NCI-H187 (cell line): ENCODE results near the gene NCEH1.
"Not testable (repeated sequence)": the region's sequence is repeated elsewhere in the genome, so short reads cannot be mapped to it uniquely, and the experiment has no call there.

Experiments
- DNase-seq, 2 experiments: peaks; one replicate each; lab custom pipeline; 2025; lab: John Stamatoyannopoulos, UW

NCEH1 gene

DNA sequence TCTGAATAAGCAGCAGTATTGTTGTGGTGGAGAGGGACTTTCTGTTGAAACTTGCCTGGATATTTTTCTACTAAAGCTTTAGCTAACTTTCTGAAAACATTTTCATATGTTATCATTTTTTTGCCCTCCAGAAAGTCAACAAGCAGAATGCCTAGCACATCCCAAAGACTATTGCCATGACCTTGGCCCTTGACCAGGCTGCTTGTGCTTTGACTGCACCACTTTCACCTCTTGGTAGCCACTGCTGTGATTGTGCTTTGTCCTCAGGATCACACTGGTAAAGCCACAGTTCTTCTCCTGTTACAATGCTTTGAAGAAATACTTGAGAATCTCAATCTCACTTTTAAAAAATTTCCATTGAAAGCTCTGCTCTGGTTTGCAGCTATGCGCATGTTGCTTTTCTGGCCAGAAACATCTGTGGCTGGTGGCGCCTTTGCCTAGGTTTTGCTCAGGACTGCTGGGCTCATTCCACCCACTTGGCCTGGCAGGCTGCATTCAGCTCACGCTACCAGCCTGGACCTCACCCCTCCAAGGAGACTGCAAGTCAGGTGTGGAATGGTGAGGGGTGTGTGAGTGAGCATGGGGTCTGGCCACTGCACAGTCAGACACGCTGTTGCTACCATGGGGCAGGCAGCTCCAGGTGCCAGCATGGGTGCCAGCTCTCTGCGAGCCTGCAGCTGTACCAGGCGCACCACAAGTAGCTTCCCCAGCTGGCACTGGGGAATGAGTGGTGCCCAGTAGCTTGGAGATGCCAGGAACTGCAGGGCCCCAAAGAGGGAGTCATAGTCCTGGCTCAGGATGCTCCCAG lies 97.8 kb downstream of the NCEH1 start:
- DNase-seq: no peak

DNA sequence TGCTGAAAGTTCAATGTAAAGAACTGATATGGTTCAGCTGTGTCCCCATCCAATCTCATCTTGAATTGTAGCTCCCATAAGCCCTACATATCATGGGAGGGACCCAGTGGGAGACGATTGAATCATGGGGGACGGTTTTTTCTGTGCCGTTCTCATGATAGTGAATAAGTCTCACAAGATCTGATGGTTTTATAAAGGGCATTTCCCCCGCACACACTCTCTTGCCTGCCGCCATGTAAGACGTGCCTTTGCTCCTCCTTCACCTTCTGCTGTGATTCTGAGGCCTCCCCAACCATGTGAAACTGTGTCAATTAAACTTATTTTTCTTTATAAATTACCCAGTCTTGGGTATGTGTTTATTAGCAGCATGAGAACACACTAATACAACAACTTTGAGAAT lies 101.1 kb downstream of the NCEH1 start:
- DNase-seq: no peak

DNA sequence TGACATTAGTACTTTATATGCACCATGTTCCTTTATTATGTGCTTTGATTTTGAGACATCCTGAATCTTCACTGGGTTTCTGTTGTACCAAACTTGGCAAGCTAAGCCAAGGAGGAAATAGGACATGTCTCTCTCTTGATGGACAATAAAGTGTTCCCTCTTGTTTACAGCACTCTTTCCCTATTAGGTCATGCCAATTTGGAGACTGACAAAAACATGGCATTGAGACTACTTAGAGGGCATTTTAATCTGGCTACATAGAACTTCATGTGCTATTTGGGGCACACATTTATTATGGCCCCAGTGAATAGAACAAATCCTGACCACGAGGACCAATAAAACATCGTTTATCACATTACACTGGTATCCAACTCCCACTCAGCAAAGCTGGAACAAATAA lies 102.3 kb downstream of the NCEH1 start:
- DNase-seq: no peak

DNA sequence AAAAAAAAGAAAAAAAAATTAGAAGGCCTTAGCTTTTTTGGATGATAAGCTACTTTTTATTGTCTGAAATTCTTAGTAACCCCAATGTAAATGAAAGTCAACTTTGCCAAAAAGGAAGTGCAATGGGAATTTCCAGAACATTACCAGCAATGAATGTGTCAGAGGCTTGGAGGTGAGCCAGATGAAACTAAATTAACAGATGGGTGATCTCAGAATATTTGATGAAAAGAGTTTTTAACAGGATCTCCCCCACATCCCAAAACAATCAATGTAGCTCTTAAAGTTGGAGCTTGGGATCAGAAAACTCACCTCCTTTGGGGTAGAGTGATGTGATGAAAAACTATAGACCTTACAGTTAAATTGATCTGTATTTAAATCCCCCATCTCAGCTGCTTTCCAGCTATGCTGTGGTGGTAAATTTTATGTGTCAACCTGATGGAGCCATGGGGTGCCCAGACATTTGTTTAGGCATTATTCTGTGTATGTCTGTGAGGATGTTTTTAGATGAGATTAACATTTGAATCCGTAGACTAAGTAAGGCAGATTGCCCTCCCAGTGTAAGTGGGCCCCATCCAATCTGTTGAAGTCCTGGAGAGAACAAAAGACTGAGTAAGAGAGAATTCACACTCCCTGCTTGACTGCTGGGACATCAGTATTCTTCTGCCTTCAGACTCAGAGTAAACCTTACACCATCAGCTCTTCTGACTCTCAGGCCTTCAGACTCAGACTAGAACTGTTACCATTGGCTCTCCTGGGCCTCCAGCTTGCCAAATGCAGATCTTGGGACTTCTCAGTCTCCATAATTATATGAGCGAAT lies 103.4 kb downstream of the NCEH1 start:
- DNase-seq: no peak

DNA sequence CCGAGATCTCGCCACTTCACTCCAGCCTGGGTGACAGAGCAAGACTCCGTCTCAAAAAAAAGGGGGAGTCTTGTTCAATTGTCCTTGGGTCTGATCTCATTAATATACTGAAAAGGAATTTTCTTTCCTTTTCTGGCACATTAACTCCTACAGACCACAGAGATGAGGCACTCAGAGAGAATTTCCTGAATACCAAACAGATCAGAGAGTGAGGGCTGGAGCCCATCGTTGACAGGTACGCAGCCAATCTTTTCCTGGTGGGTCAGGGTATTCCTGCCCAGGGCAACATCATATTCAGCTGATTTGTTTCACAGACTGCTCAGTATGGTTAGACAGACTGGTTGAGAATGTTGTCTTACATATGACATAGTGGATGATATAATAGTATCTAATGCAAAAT lies 104.8 kb downstream of the NCEH1 start:
- DNase-seq: no peak

DNA sequence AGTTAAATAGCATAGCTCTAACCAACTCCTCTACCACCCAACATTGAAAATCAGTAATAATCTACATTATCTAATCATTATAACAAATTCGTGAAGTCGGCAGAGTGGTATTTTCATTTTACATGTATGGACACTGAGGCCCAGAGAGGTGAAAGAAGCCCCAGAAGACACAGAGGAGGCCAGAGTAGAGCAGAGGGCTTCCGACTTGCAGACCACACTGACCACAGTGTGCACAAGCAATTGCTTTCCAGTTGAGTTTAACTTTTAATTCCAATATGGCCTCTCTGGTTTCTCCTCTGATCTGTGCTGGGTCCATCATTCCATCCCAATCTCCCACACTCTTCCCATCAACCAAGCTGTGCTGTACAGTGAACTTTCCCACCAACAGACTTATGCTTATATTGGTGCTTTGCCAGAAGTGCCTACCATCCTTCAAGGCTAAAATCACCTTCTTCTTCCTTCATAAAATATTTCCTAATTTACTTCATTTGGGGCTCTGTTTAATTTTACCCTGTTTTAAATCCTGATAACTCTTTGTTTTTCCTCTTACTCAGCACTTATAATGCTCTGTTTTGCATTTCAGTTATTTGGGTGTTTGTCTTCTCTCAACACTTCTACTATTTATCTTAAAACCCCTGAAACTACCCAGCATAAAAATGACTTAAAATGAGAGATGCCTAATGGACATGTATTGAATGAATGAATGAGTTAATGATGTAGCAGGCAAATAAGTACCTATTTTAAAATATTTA lies 105.8 kb downstream of the NCEH1 start:
- DNase-seq: no peak

DNA sequence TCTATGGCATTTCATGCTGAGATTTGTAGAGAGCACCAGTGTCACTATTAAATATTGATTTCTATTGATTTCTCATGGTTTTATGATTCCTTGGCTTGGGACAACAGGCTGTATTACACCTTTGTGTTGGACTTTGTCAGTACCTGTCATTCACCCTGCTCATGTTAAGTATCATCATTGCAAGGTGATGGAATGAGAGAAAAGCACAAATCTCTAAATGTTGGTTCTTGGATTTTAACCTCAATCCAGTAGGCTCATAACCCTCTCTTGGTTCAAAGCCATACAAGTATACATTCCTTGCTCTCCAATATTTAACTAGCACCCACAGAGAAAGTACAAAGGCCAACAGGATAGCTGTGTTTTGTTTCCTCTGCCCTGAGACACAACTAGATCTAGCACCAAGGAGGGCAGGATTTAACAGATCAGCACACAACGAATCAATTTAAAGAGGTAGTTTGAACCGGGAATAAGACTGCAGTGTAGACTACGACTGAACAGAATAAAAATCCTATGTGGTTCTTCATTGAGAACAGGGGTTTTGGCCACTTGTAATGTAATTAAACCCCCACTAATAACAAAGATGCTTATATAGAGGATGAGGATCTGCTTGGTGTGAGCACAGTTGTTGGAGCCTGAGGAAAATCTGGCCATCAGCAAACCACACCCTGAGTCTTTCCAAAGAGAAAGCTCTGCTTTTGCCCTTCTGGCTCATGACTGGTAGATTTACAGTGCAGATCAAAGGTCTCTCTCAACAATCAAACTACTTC lies 109.6 kb downstream of the NCEH1 start:
- DNase-seq: no peak

DNA sequence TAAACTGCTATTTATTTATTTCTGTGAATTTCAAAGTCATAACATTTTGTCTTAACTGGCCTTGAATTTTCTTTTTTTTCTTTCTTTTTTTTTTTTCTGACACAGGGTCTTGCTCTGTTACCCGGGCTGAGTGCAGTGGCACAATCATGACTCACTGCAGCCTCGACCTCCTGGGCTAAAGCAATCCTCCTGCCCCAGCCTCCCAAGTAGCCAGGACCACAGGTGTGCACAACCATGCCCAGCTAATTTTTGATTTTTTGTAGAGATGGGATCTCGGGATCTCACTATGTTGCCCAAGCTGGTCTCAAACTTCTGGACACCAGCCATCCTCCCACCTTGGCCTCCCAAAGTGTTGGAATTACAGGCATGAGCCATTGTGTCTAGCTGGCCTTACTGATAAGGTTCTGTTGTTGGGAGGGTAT lies 110.2 kb downstream of the NCEH1 start:
- DNase-seq: no peak

DNA sequence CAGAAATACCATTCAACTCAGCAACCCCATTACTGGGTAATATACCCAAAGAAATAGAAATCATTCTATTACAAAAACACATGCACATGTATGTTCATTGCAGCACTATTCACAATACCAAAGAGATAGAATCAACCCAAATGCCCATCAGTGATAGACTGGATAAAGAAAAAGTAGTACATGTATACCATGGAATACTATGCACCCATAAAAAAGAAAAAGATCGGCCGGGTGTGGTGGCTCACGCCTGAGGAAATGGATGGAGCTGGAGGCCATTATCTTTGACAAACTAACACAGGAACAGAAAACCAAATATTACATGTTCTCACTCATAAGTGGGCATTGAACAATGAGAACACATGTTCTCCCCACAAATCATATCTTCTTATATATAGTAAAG lies 112.0 kb downstream of the NCEH1 start:
- DNase-seq: no peak

DNA sequence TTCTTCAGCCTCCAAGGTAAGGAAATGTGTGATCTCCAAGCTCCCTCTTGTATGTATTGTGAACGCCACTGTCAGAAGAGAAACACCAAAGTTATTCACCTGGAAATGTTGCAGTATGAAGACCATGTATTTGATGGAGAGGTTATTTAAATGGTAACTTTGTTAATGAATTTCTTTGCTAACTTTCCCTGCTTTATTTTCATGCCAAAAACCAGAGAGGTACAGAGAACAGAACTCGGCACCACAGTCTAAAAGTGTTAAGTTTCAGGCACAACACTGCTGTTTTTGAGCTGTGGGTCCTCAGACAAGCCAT lies 114.5 kb downstream of the NCEH1 start:
- no peak for DNase-seq

DNA sequence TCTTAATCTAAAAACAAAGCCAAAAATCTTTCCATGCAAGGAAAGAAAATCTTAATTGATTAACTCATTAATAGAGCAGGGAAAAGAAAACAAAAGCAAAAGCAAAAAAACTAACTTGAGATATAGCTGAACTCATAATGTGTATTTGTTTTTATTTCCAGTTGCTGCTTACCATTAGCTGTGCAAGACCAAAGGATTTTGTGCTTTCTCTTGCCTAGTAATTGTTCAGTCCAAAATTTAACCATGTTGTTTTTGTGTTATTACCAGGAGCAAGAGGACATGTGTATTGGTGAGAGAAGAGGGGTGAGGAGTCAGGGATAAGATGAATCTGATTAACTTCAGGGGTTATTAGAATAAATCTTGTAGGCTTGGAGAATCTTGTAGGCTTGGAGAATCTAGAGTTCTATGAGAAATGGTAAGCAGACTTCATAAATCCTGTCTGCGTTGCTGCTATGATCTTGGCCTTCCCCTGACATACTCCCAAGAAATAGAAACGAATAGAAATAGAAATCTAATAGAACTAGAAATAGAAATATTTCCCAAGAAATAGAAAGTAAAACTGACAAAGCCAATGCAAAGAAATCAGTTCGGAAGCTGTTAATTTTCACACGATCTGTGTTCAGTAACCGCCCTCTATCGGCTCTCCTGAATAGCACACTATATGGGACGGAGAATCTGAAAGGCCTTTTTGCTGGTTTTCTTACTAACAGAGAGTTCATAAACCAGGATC lies 115.0 kb downstream of the NCEH1 start:
- no peak for DNase-seq

DNA sequence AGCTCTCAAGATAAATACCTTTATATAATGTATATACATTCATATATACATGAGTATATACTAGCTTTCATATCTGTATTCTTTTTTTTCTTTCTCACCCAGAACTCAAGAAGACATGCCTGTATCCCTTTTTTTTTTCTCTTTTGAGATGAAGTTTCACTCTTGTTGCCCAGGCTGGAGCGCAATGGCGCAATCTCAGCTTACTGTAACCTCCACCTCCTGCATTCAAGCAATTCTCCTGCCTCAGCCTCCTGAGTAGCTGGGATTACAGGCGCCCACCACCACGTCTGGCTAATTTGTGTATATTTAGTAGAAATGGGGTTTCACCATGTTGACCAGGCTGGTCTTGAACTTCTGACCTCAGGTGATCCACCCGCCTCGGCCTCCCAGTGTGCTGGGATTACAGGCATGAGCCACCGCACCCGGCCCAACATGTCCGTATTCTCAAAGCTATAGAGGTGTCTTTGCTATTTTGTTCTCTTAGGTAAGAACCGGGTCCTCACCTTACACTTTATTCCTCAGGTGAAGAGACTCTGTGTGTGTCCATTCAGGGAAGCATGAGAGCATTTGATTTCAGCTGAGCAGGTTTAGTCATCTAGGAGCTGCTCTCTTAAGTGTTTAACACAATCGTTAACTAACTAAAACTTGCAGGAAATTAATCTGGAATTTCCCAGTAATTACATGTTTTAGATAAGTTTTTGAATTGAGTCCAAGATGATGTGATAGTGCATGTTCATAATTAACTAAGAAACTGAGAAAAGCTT lies 115.8 kb downstream of the NCEH1 start:
- DNase-seq: not testable (repeated sequence)

DNA sequence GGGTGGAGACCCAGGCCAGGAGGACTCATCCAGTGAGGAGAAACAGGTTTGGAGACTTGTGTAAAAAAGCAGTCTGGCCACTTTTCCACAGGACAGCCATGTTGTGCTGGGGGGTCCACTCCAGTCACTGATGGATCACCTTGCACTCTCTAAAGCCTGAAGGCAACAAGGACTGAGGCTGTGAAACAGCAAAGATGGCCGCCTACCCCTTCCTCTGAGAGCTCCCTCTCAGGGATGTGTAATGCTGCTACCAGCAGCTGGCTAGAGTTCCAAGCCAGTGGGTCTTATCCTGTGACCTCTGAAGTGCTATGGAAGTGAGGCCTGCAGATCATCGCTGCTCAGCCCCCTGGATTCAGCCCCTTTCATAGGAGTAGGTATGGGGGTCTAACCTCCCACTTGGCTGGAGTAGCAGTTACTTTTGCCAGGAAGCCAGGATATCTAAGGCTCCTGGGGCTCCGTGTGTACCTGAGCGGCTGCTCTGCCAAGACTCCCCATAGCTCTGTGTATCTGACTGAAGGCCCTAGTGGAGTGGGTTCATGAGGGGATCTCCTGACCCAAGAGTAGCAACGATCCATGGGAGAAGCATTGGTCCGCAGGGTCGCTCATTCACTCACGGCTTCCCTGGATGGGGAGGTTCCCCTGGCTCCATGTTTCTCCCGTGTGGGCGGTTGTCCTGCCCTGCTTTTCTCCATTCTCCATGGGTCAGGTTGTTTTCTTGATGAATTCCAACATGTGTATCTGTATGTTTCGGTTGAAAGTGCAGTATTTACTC lies 117.8 kb downstream of the NCEH1 start:
- no peak for DNase-seq

DNA sequence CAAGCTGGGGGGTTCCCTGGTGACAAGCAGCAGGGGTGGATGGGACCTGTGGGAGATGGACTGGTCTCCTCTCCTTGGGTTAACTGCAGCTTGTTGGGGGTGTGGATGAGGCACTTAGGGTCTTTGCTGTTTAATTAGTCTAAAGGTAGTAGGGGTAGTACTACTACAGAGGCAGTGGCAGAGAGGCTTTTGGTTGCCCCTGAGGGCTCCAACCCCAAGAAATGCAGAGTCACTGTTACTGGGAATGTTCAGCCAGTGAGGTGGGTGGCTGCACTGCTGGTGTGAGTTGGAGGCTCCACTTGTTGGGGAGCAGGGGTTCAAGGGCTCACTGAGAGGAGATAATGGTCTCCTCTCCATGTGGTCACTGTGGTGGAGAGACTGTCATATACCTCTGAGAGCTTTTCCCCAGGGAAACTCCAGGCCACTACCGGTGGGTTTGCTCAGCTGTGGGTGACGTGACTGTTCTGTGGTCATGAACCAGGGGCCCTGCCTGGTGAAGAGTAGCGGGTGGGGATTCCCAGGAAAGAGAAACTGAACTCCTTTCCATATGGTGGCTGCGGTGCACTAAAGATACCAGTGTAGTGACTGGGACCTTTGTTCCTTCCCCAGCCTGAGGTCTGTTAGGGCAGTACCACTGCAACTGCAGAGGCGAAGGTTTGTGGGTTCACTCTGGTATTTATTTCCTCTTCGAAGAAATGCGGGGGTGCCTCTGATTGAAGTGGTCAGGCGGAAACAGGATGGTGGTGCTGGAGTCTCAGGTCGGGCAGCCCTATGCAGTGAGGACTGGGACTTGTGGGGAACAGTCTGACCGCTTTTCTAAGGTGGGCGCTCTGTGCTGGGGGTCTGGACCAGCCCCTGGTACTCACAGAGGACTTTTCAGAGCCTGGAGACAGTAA lies 118.7 kb downstream of the NCEH1 start:
- no peak for DNase-seq

DNA sequence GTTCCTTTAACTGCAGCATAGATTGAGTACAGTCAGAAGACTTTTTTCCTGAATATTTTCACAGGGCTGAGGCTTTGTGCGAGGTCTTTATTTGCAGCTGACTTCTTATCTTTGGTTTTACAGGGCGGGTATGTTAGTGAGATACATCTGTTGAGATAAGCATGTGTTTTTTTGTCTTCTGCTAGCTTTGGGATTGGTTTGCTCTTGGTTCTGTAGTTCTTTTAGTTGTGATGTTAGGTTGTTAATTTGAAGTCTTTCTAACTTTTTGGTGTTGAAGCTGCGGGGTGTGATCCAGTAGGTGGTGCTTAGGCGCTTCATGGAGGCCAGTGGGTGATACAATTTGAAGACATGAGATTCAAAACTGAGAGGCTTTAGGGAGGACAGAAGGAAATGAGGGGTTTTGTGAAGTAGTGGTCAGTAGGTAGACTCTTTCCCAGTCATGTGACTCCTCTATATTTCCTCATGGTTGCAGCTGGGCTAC lies 119.7 kb downstream of the NCEH1 start:
- no peak for DNase-seq

DNA sequence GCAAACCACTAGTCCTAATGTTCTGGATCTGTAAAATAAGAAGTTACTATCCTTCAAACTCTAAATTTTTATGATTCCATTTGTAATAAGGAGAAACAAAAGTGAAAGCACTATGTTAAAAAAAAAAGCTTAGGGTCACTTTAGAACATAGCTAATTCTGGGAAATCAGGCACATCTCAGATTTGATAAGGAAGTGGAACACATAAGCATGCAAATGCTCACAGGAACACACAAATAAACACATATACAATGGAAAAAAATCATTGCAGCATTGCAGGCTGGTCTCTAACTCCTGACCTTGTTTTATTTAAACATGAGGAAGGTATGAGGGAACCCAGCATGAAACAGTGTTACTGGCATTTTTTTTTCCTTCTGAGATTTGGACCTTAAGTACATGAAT lies 124.4 kb downstream of the NCEH1 start:
- DNase-seq: no peak

DNA sequence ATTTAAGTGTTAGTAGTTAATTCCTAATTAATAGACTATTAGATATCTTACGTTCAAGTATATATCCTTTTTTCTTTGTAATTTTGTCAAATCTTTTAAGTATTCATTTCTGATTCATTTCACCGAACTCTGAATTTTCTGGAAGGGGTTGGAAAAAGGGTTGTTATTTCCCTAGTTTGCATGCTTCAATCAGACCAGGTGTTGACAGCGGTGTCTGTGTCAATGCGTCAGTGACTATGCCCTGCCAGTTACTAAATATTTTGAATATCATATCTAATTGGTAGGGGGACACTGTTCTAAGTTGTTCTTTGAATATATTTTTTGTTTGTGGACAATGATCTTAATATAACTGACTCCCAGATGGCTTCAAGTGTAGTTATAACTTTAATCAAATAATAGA lies 124.9 kb downstream of the NCEH1 start:
- no peak for DNase-seq

DNA sequence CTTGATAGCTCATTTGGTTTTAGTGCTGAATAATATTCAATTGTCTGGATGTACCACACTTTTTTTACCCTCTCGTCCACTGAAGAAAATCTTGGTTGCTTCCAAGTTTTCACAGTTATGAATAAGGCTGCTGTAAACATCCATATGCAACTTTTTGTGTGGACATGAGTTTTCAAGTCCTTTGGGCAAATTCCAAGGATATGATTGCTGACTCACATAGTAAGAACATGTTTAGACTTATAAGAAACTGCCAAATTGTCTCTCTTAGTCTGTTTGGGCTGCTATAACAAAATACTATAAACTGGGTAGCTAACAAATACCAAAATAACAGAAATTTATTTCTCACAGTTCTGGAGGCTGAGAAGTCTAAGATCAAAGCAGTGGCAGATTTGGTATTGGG lies 128.2 kb downstream of the NCEH1 start:
- DNase-seq: no peak

DNA sequence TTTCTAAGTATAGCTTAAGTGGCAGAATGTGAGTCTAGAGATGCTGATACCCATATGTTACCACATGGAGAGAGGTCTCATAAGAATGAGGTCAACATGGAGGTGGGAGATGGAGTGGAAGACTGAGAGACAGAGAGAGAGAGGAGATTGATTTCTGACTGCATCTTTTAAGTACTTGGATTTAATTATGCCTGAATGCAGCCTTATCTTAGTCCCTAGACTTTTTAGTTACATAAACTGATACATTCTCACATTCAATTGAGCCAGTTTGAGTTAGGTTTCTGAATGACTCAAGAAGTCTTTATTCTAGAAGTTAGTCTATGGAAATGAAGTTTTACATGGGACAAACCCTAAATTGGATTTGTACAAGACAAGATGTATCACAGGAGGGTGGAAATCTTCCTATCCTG lies 129.1 kb downstream of the NCEH1 start:
- DNase-seq: no peak
